GM21576 (cell line): ENCODE results near the gene MT1B.
A peak's percentile ranks its signal among the peaks of the same experiment; 100 is the strongest.
"Not testable (repeated sequence)": the region's sequence is repeated elsewhere in the genome, so short reads cannot be mapped to it uniquely, and the experiment has no call there.

Source experiments
- ATAC-seq: cut with Tn5 transposase; IDR thresholded peaks from one replicate; pipeline ENCODE4 v1.9.1; 2021; ENCODE audit warnings: mild to moderate bottlenecking, moderate library complexity; ENCODE audit not compliant: unreplicated experiment

The MT1B gene

GRCh38 chr16:56665286-56666261 lies 13.9 kb downstream of the MT1B start:
- not testable (repeated sequence) for ATAC-seq

GRCh38 chr16:56667581-56668571 lies 16.2 kb downstream of the MT1B start, which contains the start of gene MT1G:
TSS of gene MT1G (minus strand) at chr16:56668065. CDS start at chr16:56667993, 72 bp downstream.
- no peak for ATAC-seq

- no peak for ATAC-seq
Observed at GRCh38 chr16:56669005-56669839, 17.5 kb downstream of the MT1B start, which contains the start of gene MT1H. TSS of gene MT1H (plus strand) at chr16:56669814. CDS start at chr16:56669885, 71 bp downstream.

- ATAC-seq = no peak
Observed at GRCh38 chr16:56669840-56670619, 18.3 kb downstream of the MT1B start.

- no peak for ATAC-seq
Observed at GRCh38 chr16:56670620-56670934, 18.9 kb downstream of the MT1B start.

GRCh38 chr16:56671691-56672090 lies 20.0 kb downstream of the MT1B start:
- not testable (repeated sequence) for ATAC-seq

- not testable (repeated sequence) for ATAC-seq
Observed at GRCh38 chr16:56672171-56672570, 20.5 kb downstream of the MT1B start.

GRCh38 chr16:56672761-56673536 lies 21.3 kb downstream of the MT1B start:
- ATAC-seq = no peak

- ATAC-seq = no peak
Observed at GRCh38 chr16:56673921-56674320, 22.2 kb downstream of the MT1B start.

GRCh38 chr16:56674570-56674969 lies 22.9 kb downstream of the MT1B start:
- not testable (repeated sequence) for ATAC-seq

GRCh38 chr16:56675685-56676210 lies 24.1 kb downstream of the MT1B start:
- no peak for ATAC-seq

- no peak for ATAC-seq
Observed at GRCh38 chr16:56677474-56677873, 25.8 kb downstream of the MT1B start.

GRCh38 chr16:56679078-56679730 lies 27.5 kb downstream of the MT1B start:
- ATAC-seq = no peak

GRCh38 chr16:56679818-56680217 lies 28.1 kb downstream of the MT1B start:
- ATAC-seq = no peak

- peak; percentile 97 for ATAC-seq
Observed at GRCh38 chr16:56681939-56682702, 30.4 kb downstream of the MT1B start, which contains the start of gene MT1X. TSS of gene MT1X (plus strand) at chr16:56682470. CDS start at chr16:56682541, 71 bp downstream.

GRCh38 chr16:56682703-56683397 lies 31.2 kb downstream of the MT1B start:
- no peak for ATAC-seq
